Stimulated activated CD4-positive, alpha-beta T cell treated with anti-CD3 and anti-CD28 coated beads, Interleukin-12 subunit alpha, Interleukin-12 subunit beta, amount 100 ng/mL, for 24 hours (primary cell): ENCODE data around the gene SCTR.

Experiments used
- DNase-seq, 2 experiments: peaks; one replicate each; pipeline ENCODE4 v3.0.0-alpha.2; 2020; ENCODE audit warnings: low read depth in 2 of 2

SCTR gene

DNA sequence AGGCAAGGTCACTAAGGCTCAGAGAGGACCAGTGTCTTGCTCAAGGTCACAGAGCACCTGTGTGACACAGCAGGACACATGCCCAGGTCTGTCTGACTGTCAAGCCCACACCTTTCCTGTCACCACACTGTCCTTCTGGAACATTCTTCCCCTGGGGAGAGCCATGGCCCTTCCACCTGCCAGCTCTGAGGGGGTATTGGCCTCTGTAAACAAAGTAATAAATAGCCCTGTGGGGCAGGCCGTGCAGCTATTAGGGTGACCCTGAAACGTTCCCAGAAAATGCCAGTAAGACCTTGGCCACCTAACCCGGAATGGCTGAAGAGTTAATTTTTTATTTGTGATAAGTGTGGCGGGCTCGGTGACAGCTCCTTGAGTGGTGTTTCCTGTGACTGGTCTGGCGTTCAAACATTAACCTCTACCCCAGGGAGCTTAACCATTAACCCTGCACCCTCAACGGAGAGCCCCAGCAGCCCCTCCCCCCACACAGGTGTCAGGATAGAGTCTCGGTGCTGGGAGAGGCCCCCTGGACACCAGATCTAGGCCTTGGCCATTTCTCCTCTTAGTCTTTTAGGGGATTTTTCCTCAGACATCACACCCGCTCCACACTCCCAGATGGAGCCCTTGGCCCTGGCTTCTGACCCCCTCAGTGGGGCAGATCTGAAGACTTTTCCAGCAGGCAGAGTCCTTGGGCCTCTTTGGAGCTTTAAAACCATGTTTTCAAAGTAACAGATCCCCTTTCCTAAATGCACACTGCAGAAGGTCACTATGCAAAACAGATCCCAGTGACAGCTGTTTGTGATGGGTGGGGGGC, 36.6 kb downstream of the SCTR start:
- no peak for DNase-seq

DNA sequence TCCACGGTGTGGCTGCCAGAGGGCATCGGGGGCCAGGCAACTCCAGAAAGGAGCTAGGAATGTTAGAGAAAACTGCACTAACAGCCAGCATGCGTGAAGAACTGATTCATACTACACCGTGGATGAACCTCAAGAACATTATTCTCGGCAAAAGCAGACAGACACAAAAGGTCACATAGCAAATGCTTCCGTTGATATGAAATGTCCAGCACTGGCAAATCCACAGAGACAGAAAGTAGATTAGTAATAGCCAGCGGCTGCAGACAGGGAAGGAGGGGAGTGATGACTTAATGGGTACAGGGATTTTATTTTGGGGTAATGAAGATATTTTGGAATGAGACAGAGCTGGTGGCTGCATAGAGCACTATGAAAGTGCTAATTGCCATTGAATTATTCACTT, 37.4 kb downstream of the SCTR start:
- no peak for DNase-seq

DNA sequence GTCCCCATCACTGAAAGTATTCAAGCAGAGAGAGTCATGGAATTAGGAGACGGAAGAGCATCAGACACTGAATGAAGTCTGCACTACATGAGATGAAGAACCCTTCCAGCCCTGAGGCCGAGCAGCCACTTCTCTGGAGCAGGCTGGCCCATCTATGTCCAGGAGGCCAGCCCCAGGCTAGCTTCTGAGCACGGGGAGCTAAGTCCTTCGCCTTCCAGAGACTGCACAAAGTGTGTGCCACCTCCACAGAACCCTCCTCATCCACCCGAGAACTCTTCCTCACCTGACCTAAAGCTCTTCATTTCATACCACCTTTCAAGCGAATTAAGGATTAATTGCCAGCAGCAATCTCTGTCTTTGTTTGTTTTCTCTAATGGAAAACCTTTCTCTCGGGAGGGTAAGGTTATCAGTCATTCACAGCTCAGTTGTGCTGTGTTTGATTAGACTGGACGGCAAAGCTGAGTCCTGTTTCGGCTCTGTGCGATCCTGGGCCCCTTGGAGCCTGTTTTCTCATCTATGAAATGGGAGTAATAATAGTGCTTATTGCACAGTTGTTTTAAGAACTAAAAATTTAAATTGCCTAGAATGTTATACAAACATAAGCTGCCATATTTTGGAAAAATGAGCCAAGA, 38.0 kb downstream of the SCTR start:
- no peak for DNase-seq

DNA sequence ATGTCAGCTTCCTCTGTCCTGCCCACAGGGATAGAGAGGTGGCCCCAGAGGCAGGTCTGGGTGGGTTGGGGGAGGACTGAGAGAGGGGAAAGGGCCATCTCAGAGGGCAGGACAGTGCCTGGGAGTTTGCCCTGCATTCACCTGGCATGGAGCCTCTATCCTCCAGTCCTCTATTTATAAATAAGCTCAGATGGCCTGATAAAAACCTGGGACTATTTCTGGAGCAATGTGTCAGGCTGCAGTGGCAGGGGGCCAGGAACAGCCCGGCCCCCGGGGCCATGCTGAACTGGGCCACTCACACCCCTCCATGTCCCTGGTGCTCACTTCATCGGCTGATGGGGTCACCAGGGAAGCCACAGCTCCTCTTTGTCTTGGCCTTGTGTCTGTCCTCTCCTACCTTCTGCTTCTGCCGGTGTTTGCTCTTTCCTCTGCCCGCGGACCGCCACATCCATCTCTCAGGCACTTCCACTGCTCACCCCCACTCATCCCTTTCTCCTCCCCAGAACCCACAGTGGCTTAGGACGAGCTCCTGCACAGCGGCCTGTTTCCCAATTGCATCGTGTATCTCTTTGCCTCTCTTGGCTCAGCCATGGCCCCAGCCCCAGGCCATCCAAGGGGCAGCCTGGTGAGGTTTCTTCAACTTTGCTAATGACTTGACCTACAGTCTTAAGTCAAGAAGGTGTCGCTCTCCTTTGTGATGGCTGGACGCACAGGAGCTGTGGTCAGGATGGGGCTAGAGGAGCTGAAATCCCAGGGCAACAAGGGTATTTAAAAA, 38.8 kb downstream of the SCTR start:
- DNase-seq: no peak

DNA sequence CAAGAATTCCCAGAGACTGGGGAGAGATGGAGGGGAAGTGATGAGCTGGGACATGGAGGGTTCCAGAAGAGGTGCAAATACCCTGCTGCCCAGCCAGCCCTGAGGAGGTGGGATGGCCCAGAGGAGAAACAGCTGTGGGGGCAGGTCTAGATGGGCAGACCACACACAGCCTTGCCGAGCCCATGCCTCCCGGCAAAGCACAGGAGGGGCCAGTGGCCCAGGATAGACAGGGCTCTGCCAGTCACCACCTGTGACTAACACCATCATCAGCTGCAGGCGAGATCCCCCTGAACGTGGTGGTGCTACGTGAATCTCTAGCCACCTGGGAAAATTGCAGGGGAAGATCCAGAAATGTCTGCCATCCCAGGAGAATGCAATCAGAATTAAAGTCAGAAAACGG, 39.4 kb downstream of the SCTR start:
- no peak for DNase-seq

DNA sequence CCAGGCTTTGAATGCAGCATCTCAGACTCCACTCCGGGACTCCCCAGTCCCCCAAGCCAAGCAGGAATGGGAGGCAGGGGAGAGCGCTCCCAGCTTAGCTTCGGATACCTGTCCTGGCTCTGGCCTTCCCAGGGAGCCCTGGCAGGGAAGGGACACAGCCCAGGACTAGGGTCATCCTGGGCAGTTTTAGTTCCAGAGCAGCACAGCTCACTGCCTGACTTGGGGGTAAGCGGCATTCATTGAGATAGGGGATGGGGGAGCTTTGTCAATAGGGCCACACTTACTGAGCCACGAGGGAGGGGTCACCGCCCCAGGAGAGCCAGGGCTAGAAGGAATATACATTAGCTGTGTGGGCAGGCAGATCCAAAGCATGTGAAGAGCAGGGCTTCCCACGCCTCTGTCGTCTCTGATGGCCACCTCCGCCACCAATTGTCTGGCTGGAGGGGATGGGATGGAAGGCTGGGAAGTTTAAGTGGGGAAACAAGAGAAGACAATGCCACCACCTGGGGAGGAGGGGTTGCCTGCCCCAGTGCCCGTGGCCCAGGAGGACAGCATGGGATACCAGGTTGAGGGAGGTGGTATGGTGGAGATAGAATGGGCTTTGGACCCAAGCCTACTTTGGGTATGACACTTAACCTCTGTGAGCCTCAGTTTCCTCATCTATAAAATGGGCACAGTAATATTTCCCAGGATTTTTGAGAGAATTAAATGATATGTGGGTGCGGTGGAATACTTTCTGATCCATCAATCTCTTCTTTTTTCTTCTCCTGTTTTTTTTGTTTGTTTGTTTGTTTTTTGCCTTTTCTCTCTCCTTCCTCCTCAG, 40.2 kb downstream of the SCTR start:
- no peak for DNase-seq

DNA sequence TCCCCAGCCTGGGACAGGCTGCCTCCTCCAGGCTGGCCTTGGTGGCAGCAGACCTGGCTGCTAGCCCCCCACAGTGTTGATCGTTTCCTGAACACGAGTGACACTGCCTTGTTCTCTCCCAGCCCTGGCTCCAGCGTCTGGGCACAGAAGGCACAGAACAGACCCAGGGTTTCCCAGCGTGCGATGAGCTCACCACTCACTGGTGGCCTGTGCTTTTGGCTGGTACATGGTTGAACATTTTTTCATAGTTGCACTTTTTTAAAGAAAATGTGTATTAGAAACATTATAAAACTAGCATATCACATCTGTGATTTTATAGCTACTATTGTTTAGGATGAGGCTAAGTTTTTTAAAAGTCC, 40.9 kb downstream of the SCTR start:
- DNase-seq: no peak

DNA sequence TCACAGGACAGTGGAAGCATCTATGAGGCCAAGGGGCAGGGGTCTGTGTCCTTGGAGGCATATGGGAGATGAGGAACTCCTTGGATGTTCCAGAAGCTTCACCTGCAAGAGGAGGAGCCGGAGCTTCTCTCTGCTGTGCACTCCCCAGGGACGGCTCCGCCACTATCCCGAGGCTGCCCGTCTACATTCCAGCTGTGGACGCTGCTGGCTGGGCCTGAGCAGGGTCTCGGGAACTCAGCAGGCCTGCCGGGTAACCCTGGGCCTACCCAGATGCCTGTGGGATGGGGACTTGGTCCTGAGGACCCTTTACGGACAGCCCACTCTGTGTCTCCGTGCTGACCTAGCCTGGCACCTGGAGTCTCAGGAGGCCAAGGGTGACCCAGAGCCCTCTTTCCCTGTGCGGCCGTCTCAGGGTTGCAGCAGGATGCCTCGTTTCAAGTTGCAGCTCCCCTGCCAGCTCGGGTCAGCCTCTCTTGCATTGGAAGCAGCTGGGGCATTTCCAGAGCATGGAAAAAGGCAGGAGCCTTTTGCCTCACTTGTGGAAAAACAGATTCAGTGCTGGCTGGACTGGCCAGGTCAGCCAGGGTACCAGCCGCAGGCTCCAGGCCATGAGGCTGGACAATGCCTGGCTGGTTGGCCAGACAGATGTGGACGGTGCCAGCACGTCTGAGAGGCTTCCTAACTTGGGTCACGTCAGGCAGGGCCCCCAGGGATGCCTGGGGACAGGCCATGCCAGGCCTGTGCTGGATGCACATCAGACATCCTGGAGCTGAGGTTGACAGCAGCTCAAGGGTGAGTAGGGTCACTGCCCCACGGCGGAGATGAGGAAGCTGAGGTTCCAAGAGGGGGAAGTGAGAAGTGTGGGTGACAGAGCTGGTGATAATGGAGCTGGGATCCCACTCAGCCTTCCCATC, 41.5 kb downstream of the SCTR start:
- DNase-seq: no peak

DNA sequence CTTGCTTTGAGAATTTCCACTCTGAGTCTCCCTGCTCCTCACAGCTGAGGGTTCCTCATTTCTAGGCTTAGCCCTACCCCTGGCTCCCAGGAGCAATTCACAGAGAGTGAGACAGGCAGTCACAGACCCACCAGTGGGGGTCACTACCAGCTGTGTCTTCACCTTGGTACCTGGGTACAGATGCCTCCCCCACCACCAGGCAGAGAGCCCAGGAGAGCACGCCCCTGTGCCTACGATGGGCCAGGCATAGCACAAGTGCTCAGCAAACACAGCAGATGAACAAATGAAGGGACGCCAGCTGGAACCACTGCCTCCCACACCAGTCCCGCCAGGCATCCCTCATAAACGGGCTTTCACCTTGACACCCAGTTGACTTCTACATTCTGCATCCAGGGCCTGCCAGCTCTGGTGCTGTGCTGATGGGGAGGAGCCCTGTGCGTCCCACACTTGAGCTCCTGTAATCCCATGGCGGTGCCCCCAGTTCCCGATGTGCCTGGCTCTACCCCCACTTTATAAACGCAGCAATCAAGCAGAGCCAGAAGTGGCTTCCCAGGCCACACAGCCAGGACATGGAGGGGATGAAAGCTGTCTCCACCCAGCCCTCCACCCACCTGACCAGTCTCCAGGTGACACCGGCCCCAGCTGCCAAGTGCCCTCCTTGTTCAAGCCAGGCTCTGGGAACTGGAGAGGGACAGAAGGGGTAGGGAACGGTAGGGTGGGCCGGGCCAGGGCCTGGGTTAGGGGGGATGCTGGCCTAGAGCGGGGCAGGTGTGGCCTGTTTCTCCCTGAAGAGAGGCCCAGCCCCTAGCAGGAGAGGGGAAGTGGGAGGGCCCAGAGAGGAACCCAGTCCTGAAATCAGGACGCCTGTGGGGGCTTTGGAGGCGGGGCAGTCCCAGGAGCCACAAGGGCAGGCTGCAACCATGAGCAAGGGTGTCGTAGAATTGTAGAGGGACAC, 42.5 kb downstream of the SCTR start:
- DNase-seq: no peak

DNA sequence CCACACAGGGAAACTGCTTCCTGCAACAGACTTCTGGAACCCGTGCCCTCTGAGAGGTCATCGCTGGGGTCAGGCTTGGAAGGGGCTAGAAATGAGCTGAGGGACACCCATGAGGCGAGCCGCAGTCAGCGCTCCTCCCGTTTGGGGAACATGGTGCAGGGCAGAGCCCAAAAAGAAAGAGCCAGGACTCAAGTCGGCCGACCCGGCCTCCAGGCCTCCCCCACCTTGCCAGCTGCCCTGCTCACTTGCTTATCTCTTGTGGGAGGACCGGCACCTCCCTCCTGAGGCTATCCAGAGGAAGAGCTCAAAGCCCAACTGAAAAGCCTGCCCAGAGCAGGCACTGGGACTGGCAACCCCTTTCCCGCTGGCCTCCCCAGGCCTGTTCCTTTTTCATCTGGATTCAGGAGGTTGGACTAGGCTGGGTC, 43.6 kb downstream of the SCTR start:
- no peak for DNase-seq

DNA sequence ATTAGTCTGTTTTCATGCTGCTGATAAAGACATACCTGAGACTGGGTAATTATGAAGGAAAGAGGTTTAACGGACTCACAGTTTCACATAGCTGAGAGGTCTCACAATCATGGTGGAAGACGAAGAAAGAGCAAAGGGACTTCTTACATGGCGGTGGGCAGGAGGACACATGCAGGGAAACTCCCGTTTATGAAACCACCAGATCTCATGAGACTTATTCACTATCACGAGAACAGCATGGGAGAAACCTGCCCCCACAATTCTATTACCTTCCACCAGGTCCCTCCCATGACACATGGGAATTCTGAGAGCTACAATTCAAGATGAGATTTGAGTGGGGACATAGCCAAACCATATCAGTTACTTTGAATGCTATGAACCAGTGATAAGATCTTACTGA, 44.1 kb downstream of the SCTR start:
- DNase-seq: no peak

DNA sequence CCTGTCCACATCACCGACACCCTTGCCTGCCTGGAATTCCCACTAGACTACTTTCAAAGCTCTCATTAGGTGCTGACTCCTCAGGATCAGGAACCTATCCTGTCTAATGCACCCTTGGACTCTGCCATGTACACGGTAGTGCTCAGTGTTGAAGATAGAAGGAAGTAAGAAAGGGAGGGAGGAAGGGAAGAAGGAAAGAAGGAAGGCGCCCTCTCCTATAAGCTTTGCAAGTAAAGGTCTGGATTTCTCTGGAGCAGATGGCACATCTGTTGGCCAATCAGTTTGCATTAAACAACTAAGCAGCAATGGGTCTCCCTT, 45.3 kb downstream of the SCTR start:
- no peak for DNase-seq

DNA sequence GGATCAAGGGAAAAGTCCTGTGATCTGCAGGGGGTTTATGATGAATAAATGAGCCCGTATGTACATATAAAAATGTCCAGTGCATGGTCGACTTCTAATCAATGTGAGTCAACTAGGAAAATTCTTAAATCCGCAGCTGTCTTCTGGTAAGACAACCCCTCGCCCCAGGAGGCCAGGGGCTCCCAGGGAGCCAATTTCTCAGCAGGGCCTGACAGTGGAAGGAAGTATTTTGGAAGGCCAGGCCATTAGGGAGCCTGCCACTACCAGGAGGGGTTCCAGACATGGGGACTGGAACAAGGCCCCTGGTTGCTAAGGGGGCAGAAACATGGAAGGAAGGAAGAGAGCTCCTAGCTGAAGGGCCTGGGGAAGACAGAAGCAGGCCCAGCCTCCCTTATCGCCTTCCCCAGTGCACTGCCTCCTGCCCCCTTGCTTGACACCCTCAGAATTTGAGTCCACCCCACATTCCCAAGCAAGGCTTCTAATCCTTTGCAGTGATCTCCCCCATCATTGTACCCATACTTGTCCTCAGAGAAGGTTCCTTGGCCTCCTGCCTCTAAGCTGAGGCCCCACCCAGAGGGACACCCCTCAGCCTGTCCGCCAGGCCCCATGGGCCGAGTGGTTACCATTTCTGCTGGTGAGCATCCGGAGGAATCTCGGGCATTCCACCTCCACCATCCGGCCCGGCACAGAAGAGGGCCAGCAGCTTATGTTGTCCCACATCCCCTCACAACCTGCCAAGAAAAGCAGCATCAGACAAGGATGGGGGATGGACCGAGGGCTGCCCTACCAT, 45.9 kb downstream of the SCTR start:
- no peak for DNase-seq

DNA sequence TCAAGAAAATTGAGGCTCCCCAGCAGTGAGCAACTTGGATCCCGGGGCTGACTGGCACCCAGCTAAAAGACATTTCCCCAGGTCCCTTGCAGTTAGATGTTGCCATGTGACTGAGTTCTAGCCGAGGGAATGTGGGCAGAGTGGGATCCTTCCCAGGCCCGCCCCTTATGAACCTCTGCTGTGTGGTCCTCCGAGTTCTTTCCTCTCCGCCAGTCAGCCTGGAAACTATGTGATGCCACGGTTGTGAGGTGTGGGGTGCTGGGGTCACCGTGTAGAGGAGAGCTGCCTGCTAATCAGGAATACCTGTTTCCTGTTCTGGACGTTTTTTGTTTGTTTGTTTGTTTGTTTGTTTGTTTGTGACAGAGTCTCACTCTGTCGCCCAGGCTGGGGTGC, 47.2 kb downstream of the SCTR start:
- no peak for DNase-seq

DNA sequence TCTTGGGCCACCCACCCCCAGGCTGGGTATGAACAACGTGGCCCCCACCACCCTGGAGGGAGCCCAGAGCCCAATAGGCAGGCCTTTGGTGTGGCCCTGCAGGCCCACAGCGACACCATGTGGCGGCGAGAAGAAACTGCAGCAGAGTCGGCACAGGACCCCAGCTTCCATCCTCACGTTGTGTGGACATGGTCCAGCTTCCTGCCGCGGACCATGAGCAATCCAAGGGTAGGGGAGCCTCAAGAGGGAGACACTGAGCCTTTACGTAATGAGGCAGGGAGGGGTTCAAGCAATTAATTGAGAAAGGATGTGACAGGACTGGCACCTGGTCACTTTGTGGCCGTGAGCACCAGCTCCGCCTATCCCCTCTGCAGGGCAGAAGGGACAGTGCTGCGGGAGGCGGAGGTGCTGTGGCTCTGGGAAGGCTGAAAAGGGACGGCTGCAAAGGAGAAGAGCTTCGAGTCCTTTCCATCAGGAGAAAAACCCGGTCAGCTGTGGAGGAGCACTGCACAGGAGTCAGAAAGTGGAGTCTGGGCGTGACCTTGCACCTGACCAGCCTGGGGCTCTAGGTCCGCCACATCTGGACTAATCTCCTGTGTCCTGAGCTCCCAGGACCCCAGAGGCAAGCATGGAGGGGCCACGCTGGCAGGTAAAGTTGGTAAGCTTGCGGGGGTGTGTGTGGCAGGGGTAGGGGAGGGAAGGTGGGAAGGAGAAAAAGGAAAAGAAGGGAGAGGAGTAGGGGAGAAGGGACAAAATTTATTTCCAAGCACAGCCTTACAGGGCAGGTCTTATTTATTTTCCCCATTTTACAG, 47.8 kb downstream of the SCTR start:
- DNase-seq: peak in 1 of 2 experiments; percentile 7

DNA sequence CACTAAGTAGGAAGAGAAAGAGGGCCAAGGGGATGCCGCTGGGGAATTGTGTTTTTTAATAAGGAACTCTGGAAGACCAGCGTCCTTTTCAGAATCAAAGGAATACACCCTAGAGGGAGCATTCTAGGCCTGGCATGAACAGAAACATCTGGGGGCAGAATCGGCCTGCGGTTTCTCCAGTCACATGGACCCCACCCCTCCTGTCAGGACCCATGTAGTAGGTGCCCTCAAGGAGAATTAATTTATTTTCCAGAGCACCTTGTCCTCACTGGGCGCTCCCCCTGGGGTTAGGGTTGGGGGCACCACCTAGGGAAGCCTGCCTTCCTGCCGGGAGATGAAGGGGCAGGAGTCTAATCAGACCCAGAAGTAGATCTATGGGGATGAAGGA, 48.4 kb downstream of the SCTR start:
- no peak for DNase-seq

DNA sequence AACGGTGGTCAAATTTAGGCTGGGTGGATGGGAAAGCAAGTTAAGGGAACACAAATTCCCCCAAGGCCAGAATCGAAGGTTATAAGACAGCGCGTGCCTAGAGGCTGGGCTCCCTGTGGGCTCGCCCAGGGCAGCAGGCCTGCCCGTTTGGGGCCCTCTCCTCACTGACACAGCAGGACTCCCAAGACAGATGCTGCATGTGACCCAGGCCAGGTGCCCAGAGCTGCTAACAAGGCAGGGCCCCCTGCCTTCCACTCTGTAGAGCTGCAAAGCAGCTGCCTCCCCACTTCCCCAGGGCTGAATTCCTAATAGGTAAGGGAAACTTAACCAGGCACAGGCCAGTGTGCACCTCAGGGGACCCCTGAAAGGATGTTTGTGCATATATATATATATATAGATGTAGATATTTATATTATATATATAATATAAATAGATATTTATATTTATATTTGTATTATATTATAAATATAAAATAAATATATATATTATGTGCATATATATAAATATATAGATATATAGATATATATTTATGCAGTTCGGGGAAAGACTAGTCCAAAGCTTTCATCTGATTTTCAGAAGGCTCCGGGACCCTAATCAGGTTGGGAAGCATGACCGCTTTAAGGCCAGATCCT, 48.9 kb downstream of the SCTR start:
- no peak for DNase-seq
